Astrocyte (in vitro differentiated cells and primary cell): ENCODE measurements around the gene CCNYL1.

Experiments used
- CTCF ChIP-seq: IDR thresholded peaks from 2 replicates; pipeline ENCODE4 v1.5.1; 2011; ENCODE audit warnings: low read depth, mild to moderate bottlenecking, inconsistent platforms, low read length, moderate library complexity; ENCODE audit not compliant: insufficient read depth
- EZH2 ChIP-seq: IDR thresholded peaks from 2 replicates; pipeline ENCODE4 v1.6.1; 2012; ENCODE audit warnings: mild to moderate bottlenecking, low read length, inconsistent platforms; ENCODE audit not compliant: insufficient read depth

DNA sequence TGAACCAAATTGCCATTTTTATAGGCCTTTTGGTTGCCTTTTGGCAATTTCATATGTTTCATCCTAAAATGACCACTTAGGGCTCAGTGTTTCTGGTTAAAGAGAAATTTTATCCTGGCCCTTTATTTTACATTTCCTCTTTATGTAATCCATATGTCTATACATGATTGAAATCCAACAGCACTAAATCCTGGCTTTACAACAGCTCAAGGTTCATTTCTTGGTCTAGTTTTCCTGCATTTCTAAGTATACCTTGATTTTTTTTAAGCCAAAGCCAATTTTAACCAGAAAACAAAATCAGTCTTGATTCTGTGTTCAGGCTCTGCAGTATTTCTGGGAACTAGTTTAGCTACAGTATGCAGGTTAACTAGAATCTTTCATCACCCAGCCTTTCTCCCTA is 46.6 kb downstream of the CCNYL1 start:
- TF ChIP-seq CTCF = no peak
- no peak for TF ChIP-seq EZH2
